HEK293T (cell line): ENCODE results near the gene SLC10A7.

ENCODE experiments used
- ARNT ChIP-seq: fragments of 450-650 bp; IDR thresholded peaks from 2 replicates; pipeline ENCODE4 v1.6.1; 2017; ENCODE audit warnings: mild to moderate bottlenecking
- BHLHE40 ChIP-seq: fragments of 450-650 bp; IDR thresholded peaks from 2 replicates; pipeline ENCODE4 v1.6.1; 2016; ENCODE audit warnings: mild to moderate bottlenecking, moderate library complexity, borderline replicate concordance
- ELF4 ChIP-seq: fragments of 450-650 bp; IDR thresholded peaks from 2 replicates; pipeline ENCODE4 v1.6.1; 2017; ENCODE audit warnings: antibody characterized with exemption
- FOXA1 ChIP-seq: fragments of 450-650 bp; IDR thresholded peaks from 2 replicates; pipeline ENCODE4 v1.6.1; 2016; ENCODE audit warnings: mild to moderate bottlenecking
- FOXK2 ChIP-seq: fragments of 450-650 bp; IDR thresholded peaks from 2 replicates; pipeline ENCODE4 v1.6.1; 2016; ENCODE audit warnings: mild to moderate bottlenecking
- FOXM1 ChIP-seq: fragments of 450-650 bp; IDR thresholded peaks from 2 replicates; pipeline ENCODE4 v1.6.1; 2017; ENCODE audit warnings: mild to moderate bottlenecking, borderline replicate concordance
- L3MBTL2 ChIP-seq: fragments of 450-650 bp; conservative IDR thresholded peaks from 2 replicates; pipeline ENCODE4 v1.6.1; 2016; ENCODE audit warnings: mild to moderate bottlenecking
- LEF1 ChIP-seq: fragments of 450-650 bp; IDR thresholded peaks from 2 replicates; pipeline ENCODE4 v1.6.1; 2017; ENCODE audit warnings: mild to moderate bottlenecking, borderline replicate concordance
- NFRKB ChIP-seq: fragments of 450-650 bp; IDR thresholded peaks from 2 replicates; pipeline ENCODE4 v1.6.1; 2016; ENCODE audit warnings: mild to moderate bottlenecking, moderate library complexity
- PKNOX1 ChIP-seq: fragments of 450-650 bp; IDR thresholded peaks from 2 replicates; pipeline ENCODE4 v1.6.1; 2016
- SP1 ChIP-seq: fragments of 450-650 bp; IDR thresholded peaks from 2 replicates; pipeline ENCODE4 v1.6.1; 2017
- SUZ12 ChIP-seq: fragments of 450-650 bp; IDR thresholded peaks from 2 replicates; pipeline ENCODE4 v1.6.1; 2016; ENCODE audit warnings: mild to moderate bottlenecking
- TARDBP ChIP-seq: fragments of 450-650 bp; IDR thresholded peaks from 2 replicates; pipeline ENCODE4 v1.6.1; 2016
- ZNF384 ChIP-seq: fragments of 450-650 bp; IDR thresholded peaks from 2 replicates; pipeline ENCODE4 v1.6.1; 2016

- TF ChIP-seq SUZ12 (no peak), L3MBTL2 (no peak), TARDBP (no peak), ARNT (no peak), FOXM1 (no peak), FOXK2 (no peak), SP1 (no peak), BHLHE40 (no peak), ZNF384 (no peak), NFRKB (no peak), PKNOX1 (no peak), FOXA1 (no peak), LEF1 (no peak), ELF4 (no peak)
Measured at GRCh38 chr4:146256328-146256727, 265.4 kb downstream of the SLC10A7 start.
